GM10847 (cell line): ENCODE measurements around the gene ZYX.

Experiments used
- POLR2A ChIP-seq: IDR thresholded peaks from 2 replicates; pipeline ENCODE4 v1.6.1; 2011; ENCODE audit not compliant: insufficient read length; ENCODE audit errors: extremely low read depth

ZYX gene

DNA sequence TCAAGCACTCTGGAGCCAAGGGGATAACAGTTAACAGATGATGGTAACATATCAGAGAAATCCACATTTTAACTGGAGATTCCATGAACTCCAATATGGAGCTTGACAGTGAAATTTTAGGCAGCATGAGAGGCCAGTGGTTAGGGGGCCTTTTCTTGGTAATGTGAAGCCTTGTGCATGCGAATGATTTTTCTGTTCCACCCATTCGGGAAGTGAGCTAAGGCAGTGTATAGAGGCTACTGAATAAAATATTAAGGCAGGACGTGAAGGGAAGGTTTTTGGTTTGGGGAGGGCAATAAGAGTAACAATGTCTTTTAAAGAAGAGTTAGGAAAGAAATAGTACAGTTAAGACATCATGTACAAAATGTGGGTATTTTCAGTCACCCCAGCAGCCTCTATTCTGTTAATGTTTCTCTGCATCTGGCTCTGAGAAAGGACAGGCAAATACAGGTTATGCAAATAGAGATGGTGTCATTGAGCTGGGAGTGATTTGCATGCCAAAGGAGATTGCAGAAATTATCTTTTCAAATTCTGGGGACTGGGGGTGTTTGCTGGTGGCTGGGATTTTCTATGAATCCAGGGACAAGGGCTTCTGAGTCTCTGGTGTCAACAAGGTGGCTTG is 55.3 kb downstream of the ZYX start:
- no peak for TF ChIP-seq POLR2A

DNA sequence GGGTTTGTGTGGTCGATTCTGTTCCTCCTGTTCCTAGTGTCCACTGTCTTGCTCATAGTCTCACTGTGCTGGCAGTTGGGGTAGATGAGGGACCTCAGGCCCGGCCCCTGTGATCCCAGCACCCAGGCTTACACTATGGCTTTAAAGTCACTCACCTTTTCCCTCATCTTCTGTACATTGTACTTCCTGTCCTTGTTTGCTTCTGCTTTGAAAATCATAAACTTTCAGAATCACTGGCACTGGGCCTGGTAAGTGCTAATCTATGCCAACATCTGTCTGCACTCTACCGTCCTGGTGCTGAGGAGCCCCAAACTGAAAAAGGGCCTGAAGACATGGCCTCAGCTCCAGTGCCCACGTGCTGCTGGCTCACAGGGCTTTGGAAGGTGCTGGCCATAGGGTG is 56.4 kb downstream of the ZYX start:
- no peak for TF ChIP-seq POLR2A

DNA sequence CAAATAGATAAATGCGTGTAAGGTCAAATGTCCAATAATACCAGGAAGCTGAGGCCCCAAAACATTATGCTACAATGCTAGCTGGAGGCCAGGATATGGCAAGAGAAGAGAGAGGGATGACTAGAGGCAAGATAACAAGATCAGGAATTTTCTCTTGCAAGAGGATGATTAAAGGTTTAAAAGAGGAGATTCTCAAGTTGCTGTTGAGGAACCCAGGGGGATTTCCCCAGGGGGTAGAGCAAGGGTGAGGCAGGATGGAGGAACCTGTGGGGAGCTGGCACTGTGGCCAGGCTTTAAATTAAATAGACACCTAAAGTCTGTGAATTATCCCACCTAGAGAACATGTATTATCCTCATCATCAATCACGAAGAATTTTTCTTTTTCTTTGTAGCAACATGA is 58.7 kb downstream of the ZYX start:
- no peak for TF ChIP-seq POLR2A
